Gastrocnemius medialis (tissue), 4 donors: ENCODE data around the gene VARS1.

Source experiments
- POLR2A ChIP-seq, 2 donors: fragments of 450-650 bp; IDR thresholded peaks; one replicate each; pipeline ENCODE4 v1.6.1; 2017; ENCODE audit warnings: antibody characterized with exemption in 2 of 2, mild to moderate bottlenecking in 2 of 2, moderate library complexity in 2 of 2
- TF ChIP-seq, protein P1 (sequence below), 5 experiments: fragments of 450-650 bp in 3 of 5; fragments of 200-600 bp in 2 of 5; sonication (generic) in 2 of 5; IDR thresholded peaks in 4 of 5; conservative IDR thresholded peaks in 1 of 5; 1 replicate in 4 of 5; 2 replicates in 1 of 5; pipeline ENCODE4 v1.5.1; 2016 to 2019; ENCODE audit warnings: antibody characterized with exemption in 5 of 5, mild to moderate bottlenecking in 3 of 5, moderate library complexity in 3 of 5

DNA sequence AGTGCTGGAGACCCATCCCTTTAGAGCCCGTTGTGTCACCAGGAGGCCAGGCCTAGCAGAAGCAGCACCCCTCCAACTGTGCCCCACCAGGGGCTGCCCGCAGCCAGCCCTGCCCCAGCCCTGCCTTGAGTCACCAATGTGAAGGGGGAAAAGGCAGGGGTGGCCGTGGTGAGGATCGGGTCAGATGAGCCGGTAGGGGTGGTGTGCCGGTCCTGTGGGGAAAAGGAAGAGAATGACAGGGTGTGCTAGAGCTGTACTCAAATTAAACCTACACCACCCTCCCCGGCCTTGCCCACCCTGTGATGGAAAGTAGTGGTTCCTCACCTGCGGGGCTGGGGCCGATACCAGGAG lies 30.0 kb downstream of the VARS1 start:
- TF ChIP-seq, protein P1, sequence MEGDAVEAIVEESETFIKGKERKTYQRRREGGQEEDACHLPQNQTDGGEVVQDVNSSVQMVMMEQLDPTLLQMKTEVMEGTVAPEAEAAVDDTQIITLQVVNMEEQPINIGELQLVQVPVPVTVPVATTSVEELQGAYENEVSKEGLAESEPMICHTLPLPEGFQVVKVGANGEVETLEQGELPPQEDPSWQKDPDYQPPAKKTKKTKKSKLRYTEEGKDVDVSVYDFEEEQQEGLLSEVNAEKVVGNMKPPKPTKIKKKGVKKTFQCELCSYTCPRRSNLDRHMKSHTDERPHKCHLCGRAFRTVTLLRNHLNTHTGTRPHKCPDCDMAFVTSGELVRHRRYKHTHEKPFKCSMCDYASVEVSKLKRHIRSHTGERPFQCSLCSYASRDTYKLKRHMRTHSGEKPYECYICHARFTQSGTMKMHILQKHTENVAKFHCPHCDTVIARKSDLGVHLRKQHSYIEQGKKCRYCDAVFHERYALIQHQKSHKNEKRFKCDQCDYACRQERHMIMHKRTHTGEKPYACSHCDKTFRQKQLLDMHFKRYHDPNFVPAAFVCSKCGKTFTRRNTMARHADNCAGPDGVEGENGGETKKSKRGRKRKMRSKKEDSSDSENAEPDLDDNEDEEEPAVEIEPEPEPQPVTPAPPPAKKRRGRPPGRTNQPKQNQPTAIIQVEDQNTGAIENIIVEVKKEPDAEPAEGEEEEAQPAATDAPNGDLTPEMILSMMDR (IDR thresholded peaks at IDR 0.05 in 4 of 5, conservative IDR thresholded peaks at IDR 0.05 in 1 of 5), result no peak
- TF ChIP-seq POLR2A (IDR thresholded peaks at IDR 0.05), result no peak
